Colonic mucosa (tissue), 4 donors: Measurements from ENCODE around the gene RAD51C. TPM values are rescaled to one million over a fixed set of nuclear protein-coding genes. Genes with fewer than 3 reads are reported as not detected.
"Not testable (repeated sequence)": the region's sequence is repeated elsewhere in the genome, so short reads cannot be mapped to it uniquely, and the experiment has no call there.

ENCODE experiments used
- DNase-seq: peaks from one replicate; pipeline ENCODE4 v3.0.0-alpha.2; 2020
- H3K27ac ChIP-seq: fragments of 200-600 bp; one replicate; pipeline ENCODE4 v1.8.0; 2021
- H3K27me3 ChIP-seq: fragments of 200-600 bp; one replicate; pipeline ENCODE4 v1.8.0; 2021
- H3K36me3 ChIP-seq: fragments of 200-600 bp; one replicate; pipeline ENCODE4 v1.8.0; 2021
- H3K4me1 ChIP-seq: fragments of 200-600 bp; one replicate; pipeline ENCODE4 v1.8.0; 2021; ENCODE audit warnings: mild to moderate bottlenecking
- H3K4me3 ChIP-seq: fragments of 200-600 bp; one replicate; pipeline ENCODE4 v1.8.0; 2021
- H3K9ac ChIP-seq, 2 donors: one replicate each; pipeline ENCODE4 v1.7.0; 2013; ENCODE audit warnings: control low read depth in 2 of 2, low read depth in 2 of 2, low read length in 2 of 2
- H3K9me3 ChIP-seq: fragments of 200-600 bp; one replicate; pipeline ENCODE4 v1.8.0; 2021
- intact Hi-C: fragments of 100-400 bp; cut with DNase I; formaldehyde crosslinking; loops from one replicate; pipeline ENCODE4 v1.14.1; 2022
- total RNA-seq, 2 donors: library from RNA; stranded (reverse); fragmentation: NEBNext Ultra II Directional in 1 of 2; extraction: Animal tissue kit (Norgen Biotek cat#: 25700) in 1 of 2; gene quantifications; one replicate each; pipeline ENCODE4 v1.2.1, GENCODE V29; 2021
- TF ChIP-seq, protein P1 (sequence below): fragments of 200-600 bp; IDR thresholded peaks from one replicate; pipeline ENCODE4 v1.8.0; 2022; ENCODE audit warnings: antibody characterized with exemption, mild to moderate bottlenecking
- donor health status: healthy.
- donor health status: DM: no; HTN: no; CAD: no.
- donor health status: DM: no; HTN: no; CAD: no.

RAD51C gene
- total RNA-seq, 2 donors from 2014 or later = 13.2 to 20.2 TPM

DNA sequence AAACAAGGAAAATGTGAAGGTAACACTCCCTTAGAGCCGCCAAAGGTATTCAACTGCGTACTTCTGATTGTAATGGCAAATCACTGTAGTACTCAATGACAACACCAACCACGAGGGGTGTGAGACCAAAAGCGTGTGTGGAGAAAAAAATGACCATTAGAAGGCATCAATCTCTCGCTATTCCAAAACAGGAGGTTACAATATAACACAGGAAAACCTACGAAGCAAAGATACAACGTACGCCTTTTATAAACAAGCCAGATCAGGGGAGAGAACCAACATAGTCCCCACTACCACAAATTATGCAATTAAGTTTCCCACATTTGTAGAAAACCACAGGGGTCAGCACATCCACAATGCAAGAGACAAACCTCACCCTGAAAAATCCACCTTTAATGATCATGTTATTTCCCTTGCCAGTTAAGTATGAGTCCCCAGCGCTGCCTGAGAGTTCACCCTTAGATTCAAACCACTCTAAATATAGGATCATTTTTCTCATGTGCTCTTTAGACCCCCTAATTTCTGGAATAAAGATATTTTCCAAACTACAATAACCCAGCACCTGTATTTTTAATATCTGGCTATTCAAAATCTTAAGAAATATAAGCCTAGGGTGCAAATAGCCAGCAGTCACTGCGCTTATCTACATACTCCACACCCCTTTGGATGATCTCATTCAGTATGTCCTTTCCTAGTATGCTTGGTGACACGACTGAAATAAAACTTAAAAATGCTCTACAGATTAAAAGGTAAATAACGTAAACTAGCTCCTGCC, 13.0 kb upstream of the RAD51C start:
- H3K9ac ChIP-seq = no peak overlapping the region
- H3K36me3 ChIP-seq = no peaks in the 10 kb centered on the region
- no peaks in the 10 kb centered on the region for H3K9me3 ChIP-seq
- no peaks in the 10 kb centered on the region for H3K27me3 ChIP-seq
- no peak overlapping the region for H3K4me3 ChIP-seq
- no peak overlapping the region for H3K27ac ChIP-seq
- TF ChIP-seq, protein P1, sequence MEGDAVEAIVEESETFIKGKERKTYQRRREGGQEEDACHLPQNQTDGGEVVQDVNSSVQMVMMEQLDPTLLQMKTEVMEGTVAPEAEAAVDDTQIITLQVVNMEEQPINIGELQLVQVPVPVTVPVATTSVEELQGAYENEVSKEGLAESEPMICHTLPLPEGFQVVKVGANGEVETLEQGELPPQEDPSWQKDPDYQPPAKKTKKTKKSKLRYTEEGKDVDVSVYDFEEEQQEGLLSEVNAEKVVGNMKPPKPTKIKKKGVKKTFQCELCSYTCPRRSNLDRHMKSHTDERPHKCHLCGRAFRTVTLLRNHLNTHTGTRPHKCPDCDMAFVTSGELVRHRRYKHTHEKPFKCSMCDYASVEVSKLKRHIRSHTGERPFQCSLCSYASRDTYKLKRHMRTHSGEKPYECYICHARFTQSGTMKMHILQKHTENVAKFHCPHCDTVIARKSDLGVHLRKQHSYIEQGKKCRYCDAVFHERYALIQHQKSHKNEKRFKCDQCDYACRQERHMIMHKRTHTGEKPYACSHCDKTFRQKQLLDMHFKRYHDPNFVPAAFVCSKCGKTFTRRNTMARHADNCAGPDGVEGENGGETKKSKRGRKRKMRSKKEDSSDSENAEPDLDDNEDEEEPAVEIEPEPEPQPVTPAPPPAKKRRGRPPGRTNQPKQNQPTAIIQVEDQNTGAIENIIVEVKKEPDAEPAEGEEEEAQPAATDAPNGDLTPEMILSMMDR = no peak
- intact Hi-C loops = no loop called here
- DNase-seq = no peak
- H3K4me1 ChIP-seq = no peaks in the 10 kb centered on the region

DNA sequence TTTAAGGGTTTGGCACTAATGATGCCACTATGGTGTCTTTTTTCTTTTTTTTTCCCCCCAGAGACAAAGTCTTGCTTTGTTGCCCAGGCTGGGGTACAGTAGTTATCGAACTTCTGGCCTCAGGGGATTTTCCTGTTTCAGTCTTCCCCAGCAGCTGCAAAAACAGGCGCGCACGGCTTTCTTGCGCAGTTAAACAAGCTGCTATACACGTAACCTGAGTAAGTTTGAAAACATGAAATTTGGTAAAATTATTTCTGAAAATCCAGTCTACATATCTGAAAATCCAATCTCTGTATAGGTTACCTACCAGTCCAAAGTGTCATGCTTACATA, 12.4 kb upstream of the RAD51C start:
- Histone ChIP-seq H3K27ac (no peak overlapping the region), H3K9ac (no peak overlapping the region)

DNA sequence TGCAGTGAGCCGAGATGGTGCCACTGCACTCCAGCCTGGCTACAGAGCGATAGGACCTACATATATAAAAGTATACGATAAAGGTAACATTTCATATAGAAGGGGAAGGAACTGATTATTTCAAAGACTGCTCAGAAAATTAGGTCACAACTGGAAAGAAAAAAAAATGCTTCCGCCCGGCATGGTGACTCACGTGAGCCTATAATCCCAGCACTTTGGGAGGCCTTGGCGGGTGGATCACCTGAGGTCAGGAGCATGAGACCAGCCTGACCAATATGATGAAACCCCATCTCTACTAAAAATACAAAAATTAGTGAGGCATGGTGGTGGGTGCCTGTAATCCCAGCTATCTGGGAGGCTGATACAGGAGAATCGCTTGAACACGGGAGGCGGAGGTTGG, 8.4 kb upstream of the RAD51C start:
- Histone ChIP-seq H3K4me1 (no peaks in the 10 kb centered on the region), H3K4me3 (no peak overlapping the region), H3K27ac (no peak overlapping the region), H3K9me3 (no peaks in the 10 kb centered on the region), H3K27me3 (no peaks in the 10 kb centered on the region), H3K36me3 (no peaks in the 10 kb centered on the region), H3K9ac (no peak overlapping the region)
- intact Hi-C loops = no loop called here
- TF ChIP-seq, protein P1 = no peak
- DNase-seq = no peak

More for the DNA sequence above, 12.4 kb upstream of the RAD51C start:
- no peak overlapping the region for H3K4me3 ChIP-seq
- no peaks in the 10 kb centered on the region for H3K36me3 ChIP-seq
- TF ChIP-seq, protein P1 = no peak
- no peaks in the 10 kb centered on the region for H3K27me3 ChIP-seq
- no peaks in the 10 kb centered on the region for H3K4me1 ChIP-seq
- intact Hi-C loops = no loop called here
- no peak for DNase-seq
- no peaks in the 10 kb centered on the region for H3K9me3 ChIP-seq

DNA sequence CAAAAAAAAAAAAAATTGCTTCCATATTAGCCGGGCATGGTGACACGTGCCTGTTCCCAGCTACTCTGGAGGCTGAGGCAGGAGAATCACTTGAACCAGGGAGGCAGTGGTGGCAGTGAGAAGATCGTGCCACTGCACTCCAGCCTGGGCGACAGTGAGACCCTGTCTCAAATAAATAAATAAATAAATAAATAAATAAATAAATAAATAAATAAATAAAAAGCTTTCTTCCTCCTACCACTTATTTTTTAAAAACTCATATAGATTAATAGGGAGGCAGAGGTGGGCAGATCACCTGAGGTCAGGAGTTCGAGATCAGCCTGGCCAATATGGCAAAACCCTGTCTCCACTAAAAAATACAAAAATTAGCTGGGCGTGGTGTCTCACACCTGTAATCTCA, 7.9 kb upstream of the RAD51C start:
- H3K9me3 ChIP-seq, intact Hi-C loops, DNase-seq, H3K9ac ChIP-seq, H3K27ac ChIP-seq, H3K4me1 ChIP-seq, H3K4me3 ChIP-seq, H3K27me3 ChIP-seq, H3K36me3 ChIP-seq: not testable (repeated sequence)

DNA sequence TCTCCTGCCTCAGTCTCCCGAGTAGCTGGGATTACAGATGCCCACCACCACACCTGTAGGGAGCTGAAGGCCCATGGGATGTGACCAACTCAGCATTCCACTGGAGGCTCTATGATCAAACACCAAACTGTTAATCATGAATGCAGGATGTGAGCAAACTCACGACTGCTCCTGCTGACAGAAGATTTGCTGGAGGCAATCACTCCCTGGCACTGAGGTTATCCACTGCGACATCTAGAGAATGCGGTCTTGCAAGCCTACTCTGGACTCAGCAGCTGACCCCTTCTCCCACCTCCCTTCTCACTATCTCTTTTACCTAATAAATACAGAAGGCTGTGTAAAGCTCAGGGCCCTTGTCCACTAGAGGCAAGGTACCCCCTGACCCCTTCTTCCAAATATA, 5.4 kb upstream of the RAD51C start:
- intact Hi-C loops = no loop called here
- no peaks in the 10 kb centered on the region for H3K27me3 ChIP-seq
- no peaks in the 10 kb centered on the region for H3K4me1 ChIP-seq
- no peak overlapping the region for H3K9ac ChIP-seq
- DNase-seq = no peak
- no peaks in the 10 kb centered on the region for H3K9me3 ChIP-seq
- TF ChIP-seq, protein P1 = no peak
- H3K27ac ChIP-seq = no peak overlapping the region
- H3K4me3 ChIP-seq = no peak overlapping the region
- H3K36me3 ChIP-seq = no peaks in the 10 kb centered on the region

DNA sequence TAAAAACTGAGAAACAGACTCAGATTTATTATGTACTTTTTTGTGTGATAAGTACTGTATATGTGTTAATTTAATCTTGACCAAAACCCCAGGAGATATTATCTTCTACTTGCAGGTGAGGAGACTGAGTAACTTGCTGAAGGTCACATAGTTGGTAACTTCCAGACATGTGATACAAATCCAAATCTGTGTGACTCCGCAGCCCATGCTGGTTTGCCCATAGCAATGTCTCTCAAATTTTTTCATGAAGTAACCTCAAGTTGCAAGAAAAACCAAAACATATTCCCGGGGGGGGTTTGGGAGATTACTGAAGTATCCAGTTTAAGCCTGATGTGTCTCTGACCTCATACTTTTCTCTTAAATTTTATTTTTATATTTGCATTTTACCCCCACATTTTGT, 3.9 kb upstream of the RAD51C start:
- H3K9ac ChIP-seq = no peak overlapping the region
- intact Hi-C loops = no loop called here
- no peaks in the 10 kb centered on the region for H3K9me3 ChIP-seq
- no peak for DNase-seq
- H3K36me3 ChIP-seq = no peaks in the 10 kb centered on the region
- TF ChIP-seq, protein P1 = no peak
- H3K27me3 ChIP-seq = no peaks in the 10 kb centered on the region
- no peak overlapping the region for H3K27ac ChIP-seq
- H3K4me3 ChIP-seq = no peak overlapping the region
- H3K4me1 ChIP-seq = peaks cover 6% of the 10 kb centered on the region

DNA sequence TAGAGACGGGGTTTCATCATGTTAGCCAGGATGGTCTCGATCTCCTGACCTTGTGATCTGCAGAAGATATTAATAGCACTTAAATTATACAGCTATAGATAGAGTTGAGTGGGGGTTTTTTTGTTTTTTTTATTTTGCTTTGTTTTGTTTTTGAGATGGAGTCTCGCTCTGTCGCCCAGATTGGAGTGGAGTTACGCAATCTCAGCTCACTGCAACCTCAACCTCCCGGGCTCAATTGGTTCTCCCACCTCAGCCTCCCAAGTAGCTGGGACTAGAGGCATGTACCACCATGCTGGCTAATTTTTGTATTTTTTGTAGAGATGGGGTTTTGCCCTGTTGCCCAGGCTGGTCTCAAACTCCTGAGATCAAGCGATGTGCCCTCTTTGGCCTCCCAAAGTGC, 2.4 kb upstream of the RAD51C start:
- DNase-seq, H3K4me1 ChIP-seq, H3K36me3 ChIP-seq, H3K9me3 ChIP-seq, H3K27ac ChIP-seq, H3K9ac ChIP-seq, H3K4me3 ChIP-seq, H3K27me3 ChIP-seq: not testable (repeated sequence)
- intact Hi-C loops = loop anchor here (10.0 kb wide), 1 partner anchor 165 kb away; no protein-coding TSS in a partner anchor
